ENCODE measurements around the gene ISLR. TPM values are rescaled to one million over a fixed set of nuclear protein-coding genes. Genes with fewer than 3 reads are reported as not detected.

Gene ISLR
- total and polyA plus RNA-seq, 2 of the 8 experiments (the other 6 are each of a cell fraction or from before 2014, with no cell fraction given), result 0.29 to 0.35 TPM

GRCh38 chr15:74131628-74132413, 41.7 kb upstream of the ISLR start:
- H3K23me2 ChIP-seq (ENCODE audit: low read depth, low read length), result peaks cover 36% of the 10 kb centered on the region; the same call in 1 of the 2 replicates
- H2BK12ac ChIP-seq (ENCODE audit: low read depth, low read length), result peak overlapping the region; percentile 11; the same call in 1 of the 2 replicates
- peaks cover 0 to 6% (median 0%) of the 10 kb centered on the region in 4 experiments; a peak in 1 of 8 replicates for H3K36me3 ChIP-seq (ENCODE audit: control insufficient read depth in 2 of 4, insufficient read depth in 4 of 4, low read length in 3 of 4)
- H4K20me1 ChIP-seq (replicated peaks in 1 of 2; ENCODE audit: control insufficient read depth in 1 of 2, insufficient read depth in 2 of 2, low read length in 2 of 2), result peaks cover 7 to 13% of the 10 kb centered on the region in 2 experiments
- peaks cover 80 to 98% (median 93%) of the 10 kb centered on the region in 4 experiments for H3K27me3 ChIP-seq (replicated peaks in 1 of 4; ENCODE audit: control insufficient read depth in 3 of 4, extremely low read depth in 1 of 4, insufficient read depth in 3 of 4, low read length in 3 of 4)
- ChIA-PET POLR2A (ENCODE audit: partially characterized antibody) (no interaction called here), CTCF (ENCODE audit: partially characterized antibody) (interaction anchor here (0.7 to 3.9 kb wide), 13 partner anchors 12 to 189 kb away, joined by 3 to 24 read pairs (median 4); no protein-coding TSS in a partner anchor)
- H4K5ac ChIP-seq (ENCODE audit: insufficient read length, low read depth, low read length), result no peak overlapping the region
- no peak overlapping the region for H4K91ac ChIP-seq (replicated peaks; ENCODE audit: insufficient read length, low read length)
- H3K23ac ChIP-seq (ENCODE audit: insufficient read length), result no peak overlapping the region
- H4K8ac ChIP-seq (ENCODE audit: extremely low read depth, insufficient read depth, low read length), result no peak overlapping the region; the same call in 1 of the 2 replicates
- H2AK5ac ChIP-seq (ENCODE audit: low read depth, low read length), result 0 out of 2 replicates have a peak overlapping the region, but pooled peaks have one; percentile 18
- TF ChIP-seq SUZ12 (IDR thresholded peaks at IDR 0.05; ENCODE audit: low read length), result peak; percentile 18
- TF ChIP-seq NRF1 (IDR thresholded peaks at IDR 0.05; ENCODE audit: low read depth, low read length), result no peak
- no peak for TF ChIP-seq BCL11A (IDR thresholded peaks at IDR 0.05; ENCODE audit: low read depth in 2 of 2, low read length in 2 of 2)
- TF ChIP-seq CBX8 (IDR thresholded peaks at IDR 0.05; ENCODE audit: borderline replicate concordance, low read depth, low read length), result 0 out of 2 replicates have a peak, but pooled peaks have one; percentile 65
- no peak overlapping the region for H3K9ac ChIP-seq (replicated peaks in 1 of 4; ENCODE audit: extremely low read depth in 1 of 4, low read depth in 3 of 4, low read length in 3 of 4)
- no peak overlapping the region for H2BK120ac ChIP-seq (replicated peaks; ENCODE audit: low read depth, low read length)
- 23% methylated on average over 20 of the region's 20 CpGs; no CpG with 5 or more reads in 1 of the 2 experiments for WGBS, 2 experiments (ENCODE audit: extremely low coverage in 1 of 2, insufficient coverage in 1 of 2, insufficient read length in 1 of 2, insufficient replicate concordance in 2 of 2, low coverage in 1 of 2, low lambda C conversion rate in 2 of 2, missing lambda C conversion rate in 1 of 2)
- no peak overlapping the region for H2AFZ ChIP-seq (ENCODE audit: low read length)
- H3K79me2 ChIP-seq (ENCODE audit: control insufficient read depth in 1 of 2, insufficient read depth in 2 of 2, low read length in 2 of 2), result no peaks in the 10 kb centered on the region
- peaks cover 0 to 8% of the 10 kb centered on the region in 2 experiments; a peak in 1 of 4 replicates for H3K9me3 ChIP-seq (ENCODE audit: insufficient read depth in 2 of 2, low read depth in 1 of 2, low read length in 1 of 2)
- H3K4me1 ChIP-seq (replicated peaks in 1 of 4; ENCODE audit: control insufficient read depth in 3 of 4, insufficient read depth in 4 of 4, low read length in 3 of 4), result peaks cover 2 to 76% (median 61%) of the 10 kb centered on the region in 4 experiments
- no peak for DNase-seq (ENCODE audit: low read depth in 1 of 2, low spot score in 2 of 2)
- H3K18ac ChIP-seq (ENCODE audit: extremely low read depth, low read length), result peak overlapping the region; percentile 36; the same call in 1 of the 2 replicates
- H3K27ac ChIP-seq (ENCODE audit: low read depth, low read length), result no peak overlapping the region
- H2BK15ac ChIP-seq (ENCODE audit: low read length), result peak overlapping the region; percentile 90; the same call in 1 of the 2 replicates
- no peak overlapping the region for H3K56ac ChIP-seq (replicated peaks; ENCODE audit: insufficient read length, low read depth, low read length)
- H3K79me1 ChIP-seq (ENCODE audit: low read depth, low read length), result no peaks in the 10 kb centered on the region; the same call in 1 of the 2 replicates
- no peak overlapping the region for H3K14ac ChIP-seq (ENCODE audit: insufficient read length)
- H2BK5ac ChIP-seq (ENCODE audit: low read depth, low read length), result no peak overlapping the region
- no peak overlapping the region for H3K4ac ChIP-seq (replicated peaks; ENCODE audit: insufficient read length, low read depth, low read length)
- H3K4me3 ChIP-seq (ENCODE audit: extremely low read depth in 1 of 4, insufficient read depth in 2 of 4, low read depth in 3 of 4, low read length in 4 of 4), result peak overlapping the region in 1 of 4 experiments; percentile 62; a peak in 3 of 8 replicates
- H3K4me2 ChIP-seq (ENCODE audit: insufficient read depth in 1 of 2, low read depth in 2 of 2, low read length in 2 of 2), result peak overlapping the region; percentile 81 to 83; a peak in 3 of 4 replicates
- FAIRE-seq, result no peak
- no peak overlapping the region; the same call in 1 of the 2 replicates for H2BK20ac ChIP-seq (ENCODE audit: low read length)

Measured in H1 (cell line).